DMS53 treated with DMSO at 0.1 percent for 48 hours (cell line): ENCODE results near the gene C5orf52.
A peak's percentile ranks its signal among the peaks of the same experiment; 100 is the strongest.
"Not testable (repeated sequence)": the region's sequence is repeated elsewhere in the genome, so short reads cannot be mapped to it uniquely, and the experiment has no call there.

Source experiments
- DNase-seq: peaks from one replicate; lab custom pipeline; 2025; ENCODE audit not compliant: unreplicated experiment; lab: John Stamatoyannopoulos, UW

The C5orf52 gene

DNA sequence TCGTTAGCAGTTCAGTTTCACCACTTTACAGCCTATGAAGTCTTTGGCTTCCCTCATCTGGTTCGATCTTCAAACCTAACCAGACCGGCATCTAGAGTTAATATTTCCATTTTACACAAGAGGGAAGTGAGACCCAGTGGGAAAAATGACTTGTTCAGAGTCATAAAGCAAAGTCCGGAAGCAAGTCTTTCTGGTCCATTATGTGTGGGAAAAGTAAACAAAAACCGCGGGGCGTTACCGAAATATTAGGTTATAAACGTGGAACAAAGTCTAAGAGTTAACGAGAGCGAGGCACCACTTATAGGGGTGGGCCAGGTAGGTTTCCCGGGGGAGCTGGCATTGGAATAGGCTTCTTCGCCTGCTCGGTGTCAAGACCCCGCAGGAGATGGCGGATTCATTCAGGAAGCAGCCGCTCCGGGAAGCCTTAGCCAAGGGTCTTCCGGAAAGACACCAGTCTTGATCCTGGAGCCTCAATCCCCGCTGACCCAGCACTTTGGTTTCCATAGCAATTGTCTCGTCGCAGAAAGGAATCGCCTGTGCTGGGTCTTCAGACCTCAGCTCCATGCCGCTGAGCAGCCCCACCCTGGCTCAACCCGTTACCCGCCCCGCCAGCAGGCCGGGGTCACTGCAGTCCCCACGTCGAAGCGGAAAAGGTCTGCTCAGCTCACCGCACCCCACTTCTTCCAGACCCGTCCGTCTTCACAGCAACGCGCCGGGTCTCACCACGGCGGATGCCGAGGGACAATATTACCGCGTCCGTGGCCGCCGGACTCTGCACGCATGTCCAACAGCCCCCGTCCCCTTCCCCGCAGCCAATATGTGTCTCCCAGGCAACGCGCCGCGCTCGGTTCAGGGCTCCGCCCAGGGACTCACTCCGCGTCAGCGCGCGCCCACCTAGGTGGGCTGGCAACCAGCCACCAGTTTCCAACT, at the start of gene C5orf52:
Gene C5orf52, plus strand, starts transcription at position 872 of the 930 bp plus-strand sequence. CDS start 82 bp downstream, outside the sequence.
- DNase-seq = peak; percentile 15

- no peak for DNase-seq
Observed at GRCh38 chr5:157624144-157624543, 47.2 kb upstream of the C5orf52 start.

DNA sequence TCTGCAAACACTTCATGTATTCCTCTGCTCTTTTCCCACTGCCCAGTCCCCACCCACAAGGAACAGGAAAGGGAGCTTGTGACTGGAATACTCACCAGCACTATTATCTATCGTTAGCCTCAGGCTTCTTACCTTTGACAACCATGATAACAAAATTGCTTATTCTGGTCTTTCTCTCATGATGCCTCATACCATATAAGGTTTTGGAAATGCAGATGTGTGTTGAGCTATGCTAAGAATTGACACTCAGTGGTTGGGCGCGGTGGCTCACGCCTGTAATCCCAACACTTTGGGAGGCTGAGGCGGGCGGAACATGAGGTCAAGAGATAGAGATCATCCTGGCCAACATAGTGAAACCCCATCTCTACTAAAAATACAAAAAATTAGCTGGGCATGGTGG, 44.5 kb upstream of the C5orf52 start:
- no peak for DNase-seq

DNA sequence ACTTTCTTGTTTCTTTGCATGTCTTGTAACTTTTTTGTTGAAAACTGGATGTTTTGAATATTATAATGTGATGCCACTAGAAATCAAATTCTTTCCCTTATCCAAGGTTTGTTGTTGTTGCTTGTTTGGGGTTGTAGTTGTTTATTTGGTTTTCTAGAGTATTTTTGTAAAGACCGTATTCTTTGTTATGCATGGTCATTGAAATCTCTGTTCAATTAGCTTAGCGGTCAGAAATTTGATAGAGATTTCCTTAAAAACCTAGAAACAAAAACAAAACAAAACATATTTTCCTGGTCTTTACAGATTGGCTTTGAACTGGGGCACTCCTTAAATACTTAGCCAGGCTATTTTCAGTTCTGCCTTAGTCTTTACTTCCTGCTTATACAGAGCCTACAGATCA, 41.0 kb upstream of the C5orf52 start:
- no peak for DNase-seq

DNA sequence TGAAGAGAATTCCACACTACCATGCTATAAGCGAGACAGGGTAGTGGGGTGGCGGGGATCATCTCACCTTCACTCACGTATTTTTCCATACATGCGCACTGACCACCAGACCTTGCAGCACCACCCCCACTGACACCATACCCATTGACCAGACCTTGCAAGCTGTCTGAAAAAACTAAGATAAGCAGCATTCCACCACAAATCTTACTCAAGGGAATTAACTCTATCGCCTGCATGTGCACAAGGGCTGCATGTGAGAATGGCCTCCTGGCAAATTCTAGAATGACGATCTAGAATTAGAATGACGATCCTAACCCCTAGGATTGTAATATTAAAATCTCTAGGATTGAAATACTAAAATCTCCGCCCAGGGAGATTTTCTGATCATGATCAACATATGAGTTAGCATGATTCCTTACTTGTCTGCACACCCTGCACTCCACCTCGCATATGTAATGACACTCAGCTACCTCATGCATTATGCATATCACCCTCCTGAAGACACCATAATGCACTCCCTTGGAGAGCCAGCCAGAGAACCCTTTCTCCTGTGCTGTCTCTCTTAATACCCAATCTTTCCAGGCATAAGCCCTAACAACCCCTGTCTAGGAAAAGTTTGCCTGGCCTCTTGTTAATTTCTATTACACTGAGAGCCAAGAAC, 30.8 kb upstream of the C5orf52 start:
- no peak for DNase-seq

GRCh38 chr5:157648275-157648990, 22.9 kb upstream of the C5orf52 start:
- DNase-seq = no peak

GRCh38 chr5:157649101-157649500, 22.2 kb upstream of the C5orf52 start:
- DNase-seq = no peak

GRCh38 chr5:157650991-157651611, 20.2 kb upstream of the C5orf52 start:
- DNase-seq = no peak

GRCh38 chr5:157651623-157652376, 19.5 kb upstream of the C5orf52 start:
- peak; percentile 91 for DNase-seq

DNA sequence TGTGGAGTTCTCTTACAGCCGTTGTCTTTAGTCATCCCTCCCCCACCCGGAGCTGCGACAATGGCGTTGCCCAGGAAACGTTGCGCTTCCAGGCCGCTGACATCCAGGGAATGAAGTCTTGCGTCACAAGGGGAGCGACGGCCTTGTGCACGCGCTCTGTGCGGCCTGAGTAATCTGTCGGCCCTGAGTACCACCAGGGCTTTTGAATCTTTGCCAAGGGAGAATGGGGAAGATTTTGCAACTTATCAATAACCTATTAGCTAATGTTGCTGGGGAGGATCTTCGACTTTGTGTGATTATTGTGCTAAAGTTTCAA, 19.0 kb upstream of the C5orf52 start, which contains the start of gene SOX30:
Gene SOX30, minus strand, starts transcription at position 62 of the 316 bp plus-strand sequence. CDS start 360 bp downstream, outside the sequence.
- no peak for DNase-seq

DNA sequence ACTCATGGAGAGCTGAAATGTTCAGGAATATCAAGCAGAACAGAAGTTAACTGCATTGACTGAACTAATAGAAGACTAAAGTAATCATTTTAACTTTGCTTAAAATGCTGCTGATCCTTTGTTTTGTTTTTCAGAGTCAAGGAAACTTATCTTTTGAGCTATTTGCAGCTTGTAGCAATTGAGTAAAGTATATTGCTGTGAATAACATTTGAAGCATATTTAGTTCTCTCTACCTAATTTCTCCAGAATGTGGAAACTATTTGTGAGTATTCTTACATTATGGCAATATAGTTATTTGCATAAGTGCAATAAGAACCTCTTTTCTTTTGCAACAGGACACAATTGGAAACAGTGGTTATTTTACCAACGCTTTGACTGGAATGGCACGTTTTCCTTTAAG, 13.8 kb upstream of the C5orf52 start:
- DNase-seq = no peak

- no peak for DNase-seq
Observed at GRCh38 chr5:157658893-157659292, 12.4 kb upstream of the C5orf52 start.

DNA sequence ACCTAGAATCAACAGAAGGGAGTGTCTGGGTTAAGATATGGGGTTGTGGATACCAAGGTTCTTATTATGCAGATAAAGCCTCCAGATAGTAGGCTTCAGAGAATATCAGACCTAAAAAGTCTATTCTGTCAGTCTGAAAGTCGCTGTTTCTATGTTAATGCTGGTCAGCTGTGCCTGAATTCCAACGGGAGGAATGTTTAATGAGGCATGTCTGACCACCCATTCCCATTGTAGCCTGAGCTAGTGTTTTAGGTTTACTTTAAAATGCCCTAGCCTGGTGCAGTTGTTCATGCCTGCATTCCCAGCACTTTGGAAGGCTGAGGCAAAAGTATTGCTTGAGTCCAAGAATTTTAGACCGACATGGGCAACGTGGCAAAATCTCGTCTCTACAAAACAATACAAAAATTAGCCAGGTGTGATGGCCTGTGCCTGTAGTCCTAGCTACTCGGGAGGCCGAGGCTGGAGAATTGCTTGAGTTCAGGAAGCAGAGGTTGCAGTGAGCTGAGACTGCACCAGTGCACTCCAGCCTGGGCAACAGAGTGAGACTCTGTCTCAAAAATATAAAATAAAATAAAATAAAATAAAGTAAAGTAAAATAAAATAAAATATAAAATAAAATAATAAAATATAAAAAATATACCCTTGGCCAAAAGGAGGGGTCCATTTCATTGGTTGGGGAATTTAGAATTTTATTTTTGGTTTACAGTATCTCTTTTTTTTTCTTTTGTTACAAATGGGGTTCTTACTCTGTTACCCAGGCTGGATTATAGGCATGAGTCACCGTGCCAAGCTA, 11.3 kb upstream of the C5orf52 start:
- no peak for DNase-seq

DNA sequence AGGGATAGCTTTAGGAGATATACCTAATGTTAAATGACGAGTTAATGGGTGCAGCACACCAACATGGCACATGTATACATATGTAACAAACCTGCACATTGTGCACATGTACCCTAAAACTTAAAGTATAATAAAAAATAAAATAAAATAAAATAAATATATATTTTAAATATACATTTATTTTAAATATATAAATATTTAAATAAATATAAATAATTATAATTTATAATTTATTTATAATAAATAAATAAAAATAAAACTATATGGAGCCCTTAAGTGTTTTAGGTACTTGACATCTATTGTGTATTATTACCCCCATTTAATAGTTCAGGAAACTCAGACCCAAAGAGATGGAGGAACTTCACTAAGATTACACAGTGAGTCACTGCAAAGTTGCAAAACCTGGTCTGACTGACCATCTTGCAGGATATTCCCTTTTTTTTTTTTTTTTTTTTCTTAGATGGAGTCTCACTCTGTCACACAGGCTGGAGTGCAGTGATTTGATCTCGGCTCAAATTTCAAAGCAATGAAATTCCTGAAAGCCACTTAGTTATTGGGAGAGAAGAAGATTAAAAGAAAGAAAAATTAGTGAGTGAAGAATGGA, 5.8 kb upstream of the C5orf52 start:
- peak; percentile 7 for DNase-seq

DNA sequence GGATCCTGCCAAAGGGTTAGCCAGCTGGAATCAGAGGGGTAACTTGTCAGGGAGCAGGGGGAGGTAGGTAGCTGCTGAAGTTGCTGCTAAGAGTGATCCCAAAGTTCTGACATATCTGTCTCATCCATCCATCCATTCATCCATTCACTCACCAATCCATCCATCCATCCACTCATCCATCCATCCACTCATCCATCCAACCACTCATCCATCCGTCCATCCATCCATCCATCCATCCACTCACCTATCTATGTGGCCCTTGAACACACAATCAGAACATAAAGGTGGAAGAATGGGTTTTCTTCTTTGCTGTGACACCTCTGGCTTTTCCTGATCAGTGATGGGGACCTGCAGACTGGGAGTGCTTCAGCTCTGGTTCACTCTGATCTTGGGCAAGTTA, 3.0 kb upstream of the C5orf52 start:
- no peak for DNase-seq

- no peak for DNase-seq
Observed at GRCh38 chr5:157669701-157670097, 1.6 kb upstream of the C5orf52 start.

DNA sequence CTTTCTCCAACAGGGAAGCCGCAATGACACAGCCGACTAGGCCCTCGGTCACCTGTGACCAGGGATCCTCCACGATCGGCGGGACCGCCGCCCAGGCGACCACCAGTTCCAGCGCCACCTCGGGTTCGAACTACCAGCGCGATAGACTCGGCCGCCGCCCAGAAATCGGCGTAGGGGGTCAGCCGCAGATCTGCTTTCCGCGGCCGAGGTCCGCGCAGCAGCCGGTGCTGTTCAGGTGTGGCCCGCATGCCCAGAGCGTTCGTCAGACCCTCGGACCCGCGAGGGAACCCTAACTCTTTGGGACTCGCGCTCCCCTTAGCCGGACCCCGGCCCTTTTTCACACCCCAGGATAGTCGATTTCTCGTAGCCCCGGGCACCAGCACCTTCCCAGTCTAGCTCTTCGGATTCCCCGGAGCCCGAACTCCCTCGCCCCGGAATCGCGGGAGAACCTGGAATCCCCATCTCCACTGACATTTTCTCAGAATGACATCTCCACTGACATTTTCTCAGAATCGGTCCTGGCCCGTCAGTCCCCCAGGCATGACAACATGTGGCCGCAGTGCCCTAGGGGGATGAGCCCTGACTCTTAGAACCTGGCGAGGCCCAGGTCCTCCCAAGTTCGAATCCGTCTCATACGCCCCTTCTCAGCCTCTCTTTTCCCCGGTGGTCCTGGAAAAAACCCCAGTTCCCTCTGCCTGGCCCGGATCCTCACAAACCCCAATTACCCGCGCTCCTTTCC, 428 bp downstream of the C5orf52 start:
- no peak for DNase-seq

- no peak for DNase-seq
Observed at GRCh38 chr5:157672976-157673375, 1.6 kb downstream of the C5orf52 start.

DNA sequence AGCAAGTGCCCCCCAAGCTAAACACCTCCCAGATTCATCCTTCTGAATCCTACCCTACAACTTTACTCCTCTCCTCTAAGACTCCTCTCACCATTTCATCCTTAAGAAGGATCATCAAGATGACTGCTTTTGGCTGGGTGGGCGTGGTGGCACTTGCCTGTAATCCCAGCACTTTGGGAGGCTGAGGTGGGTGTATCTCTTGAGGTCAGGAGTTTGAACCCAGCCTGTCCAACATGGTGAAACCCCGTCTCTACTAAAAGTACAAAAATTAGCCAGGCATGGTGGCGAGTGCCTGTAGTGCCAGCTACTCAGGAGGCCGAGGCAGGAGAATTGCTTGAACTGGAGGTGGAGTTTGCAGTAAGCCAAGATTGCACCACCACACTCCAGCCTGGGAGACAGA, 3.0 kb downstream of the C5orf52 start:
- DNase-seq = not testable (repeated sequence)
